ENCODE results near the gene MTIF2.
"Not testable (repeated sequence)": the region's sequence is repeated elsewhere in the genome, so short reads cannot be mapped to it uniquely, and the experiment has no call there.

Gene MTIF2

GRCh38 chr2:55268907-55269644 lies at the start of gene MTIF2:
MTIF2 (minus strand) TSS chr2:55269231; CDS start chr2:55263858, 5,373 bp downstream.
- Histone ChIP-seq H3K36me3 (ENCODE audit: insufficient read depth, low read length) (peaks cover 17% of the 10 kb centered on the region), H3K4me3 (ENCODE audit: low read length) (peak within 1 kb of the TSS; percentile 57), H3K9me3 (ENCODE audit: low read length) (no peaks in the 10 kb centered on the region), H2AFZ (ENCODE audit: low read depth, low read length) (peak within 1 kb of the TSS; percentile 99), H3K27me3 (ENCODE audit: insufficient read depth, low read length) (no peaks in the 10 kb centered on the region), H3K4me1 (ENCODE audit: insufficient read depth, low read length) (peaks cover 10% of the 10 kb centered on the region)

GRCh38 chr2:55314985-55315384 lies 46.0 kb upstream of the MTIF2 start:
- Histone ChIP-seq H3K4me3 (ENCODE audit: low read length) (no peak overlapping the region), H3K9me3 (ENCODE audit: low read length) (no peaks in the 10 kb centered on the region), H3K36me3 (ENCODE audit: insufficient read depth, low read length) (peaks cover 85% of the 10 kb centered on the region), H3K4me1 (ENCODE audit: insufficient read depth, low read length) (no peaks in the 10 kb centered on the region), H3K27me3 (ENCODE audit: insufficient read depth, low read length) (no peaks in the 10 kb centered on the region), H2AFZ (ENCODE audit: low read depth, low read length) (no peak overlapping the region)

GRCh38 chr2:55311444-55311870 lies 42.4 kb upstream of the MTIF2 start:
- H3K4me1 ChIP-seq (ENCODE audit: insufficient read depth, low read length), result no peaks in the 10 kb centered on the region
- no peaks in the 10 kb centered on the region for H3K9me3 ChIP-seq (ENCODE audit: low read length)
- no peak overlapping the region for H2AFZ ChIP-seq (ENCODE audit: low read depth, low read length)
- no peaks in the 10 kb centered on the region for H3K27me3 ChIP-seq (ENCODE audit: insufficient read depth, low read length)
- peaks cover 75% of the 10 kb centered on the region for H3K36me3 ChIP-seq (ENCODE audit: insufficient read depth, low read length)
- H3K4me3 ChIP-seq (ENCODE audit: low read length), result no peak overlapping the region

GRCh38 chr2:55309446-55309845 lies 40.4 kb upstream of the MTIF2 start:
- H3K4me1 ChIP-seq (ENCODE audit: insufficient read depth, low read length), result no peaks in the 10 kb centered on the region
- no peaks in the 10 kb centered on the region for H3K9me3 ChIP-seq (ENCODE audit: low read length)
- no peaks in the 10 kb centered on the region for H3K27me3 ChIP-seq (ENCODE audit: insufficient read depth, low read length)
- H3K36me3 ChIP-seq (ENCODE audit: insufficient read depth, low read length), result peaks cover 67% of the 10 kb centered on the region
- H3K4me3 ChIP-seq (ENCODE audit: low read length), result no peak overlapping the region
- no peak overlapping the region for H2AFZ ChIP-seq (ENCODE audit: low read depth, low read length)

GRCh38 chr2:55302241-55302640 lies 33.2 kb upstream of the MTIF2 start:
- Histone ChIP-seq H3K27me3 (ENCODE audit: insufficient read depth, low read length) (no peaks in the 10 kb centered on the region), H3K4me1 (ENCODE audit: insufficient read depth, low read length) (no peaks in the 10 kb centered on the region), H2AFZ (ENCODE audit: low read depth, low read length) (no peak overlapping the region), H3K4me3 (ENCODE audit: low read length) (no peak overlapping the region), H3K36me3 (ENCODE audit: insufficient read depth, low read length) (peaks cover 60% of the 10 kb centered on the region), H3K9me3 (ENCODE audit: low read length) (no peaks in the 10 kb centered on the region)

GRCh38 chr2:55301277-55301676 lies 32.2 kb upstream of the MTIF2 start:
- no peak overlapping the region for H3K4me3 ChIP-seq (ENCODE audit: low read length)
- H3K36me3 ChIP-seq (ENCODE audit: insufficient read depth, low read length), result peaks cover 57% of the 10 kb centered on the region
- no peak overlapping the region for H2AFZ ChIP-seq (ENCODE audit: low read depth, low read length)
- H3K27me3 ChIP-seq (ENCODE audit: insufficient read depth, low read length), result no peaks in the 10 kb centered on the region
- no peaks in the 10 kb centered on the region for H3K9me3 ChIP-seq (ENCODE audit: low read length)
- H3K4me1 ChIP-seq (ENCODE audit: insufficient read depth, low read length), result no peaks in the 10 kb centered on the region

- H3K36me3 ChIP-seq (ENCODE audit: insufficient read depth, low read length), result peaks cover 61% of the 10 kb centered on the region
- no peaks in the 10 kb centered on the region for H3K4me1 ChIP-seq (ENCODE audit: insufficient read depth, low read length)
- no peak overlapping the region for H3K4me3 ChIP-seq (ENCODE audit: low read length)
- no peaks in the 10 kb centered on the region for H3K27me3 ChIP-seq (ENCODE audit: insufficient read depth, low read length)
- no peaks in the 10 kb centered on the region for H3K9me3 ChIP-seq (ENCODE audit: low read length)
- H2AFZ ChIP-seq (ENCODE audit: low read depth, low read length), result no peak overlapping the region
Observed at GRCh38 chr2:55296393-55296792, 27.4 kb upstream of the MTIF2 start.

GRCh38 chr2:55283083-55283482 lies 14.1 kb upstream of the MTIF2 start:
- peaks cover 6% of the 10 kb centered on the region for H3K9me3 ChIP-seq (ENCODE audit: low read length)
- H3K4me3 ChIP-seq (ENCODE audit: low read length), result no peak overlapping the region
- H3K4me1 ChIP-seq (ENCODE audit: insufficient read depth, low read length), result peaks cover 9% of the 10 kb centered on the region
- H2AFZ ChIP-seq (ENCODE audit: low read depth, low read length), result no peak overlapping the region
- no peaks in the 10 kb centered on the region for H3K27me3 ChIP-seq (ENCODE audit: insufficient read depth, low read length)
- H3K36me3 ChIP-seq (ENCODE audit: insufficient read depth, low read length), result peaks cover 19% of the 10 kb centered on the region

GRCh38 chr2:55282110-55282917 lies 13.3 kb upstream of the MTIF2 start:
- Histone ChIP-seq H3K4me1 (ENCODE audit: insufficient read depth, low read length) (peaks cover 9% of the 10 kb centered on the region), H3K9me3 (ENCODE audit: low read length) (peaks cover 6% of the 10 kb centered on the region), H3K27me3 (ENCODE audit: insufficient read depth, low read length) (no peaks in the 10 kb centered on the region), H3K4me3 (ENCODE audit: low read length) (no peak overlapping the region), H2AFZ (ENCODE audit: low read depth, low read length) (no peak overlapping the region), H3K36me3 (ENCODE audit: insufficient read depth, low read length) (peaks cover 15% of the 10 kb centered on the region)

GRCh38 chr2:55280851-55281546 lies 12.0 kb upstream of the MTIF2 start:
- H3K4me1 ChIP-seq (ENCODE audit: insufficient read depth, low read length); H2AFZ ChIP-seq (ENCODE audit: low read depth, low read length); H3K9me3 ChIP-seq (ENCODE audit: low read length); H3K4me3 ChIP-seq (ENCODE audit: low read length); H3K27me3 ChIP-seq (ENCODE audit: insufficient read depth, low read length): not testable (repeated sequence)
- H3K36me3 ChIP-seq (ENCODE audit: insufficient read depth, low read length), result peaks cover 13% of the 10 kb centered on the region

GRCh38 chr2:55279859-55280424 lies 10.9 kb upstream of the MTIF2 start:
- H3K4me3 ChIP-seq (ENCODE audit: low read length); H3K4me1 ChIP-seq (ENCODE audit: insufficient read depth, low read length); H3K27me3 ChIP-seq (ENCODE audit: insufficient read depth, low read length); H3K9me3 ChIP-seq (ENCODE audit: low read length): not testable (repeated sequence)
- Histone ChIP-seq H2AFZ (ENCODE audit: low read depth, low read length) (peak overlapping the region; percentile 10), H3K36me3 (ENCODE audit: insufficient read depth, low read length) (peaks cover 10% of the 10 kb centered on the region)

- H3K4me3 ChIP-seq (ENCODE audit: low read length), result peak overlapping the region; percentile 25
- not testable (repeated sequence) for H3K27me3 ChIP-seq (ENCODE audit: insufficient read depth, low read length); H3K4me1 ChIP-seq (ENCODE audit: insufficient read depth, low read length); H3K9me3 ChIP-seq (ENCODE audit: low read length)
- H2AFZ ChIP-seq (ENCODE audit: low read depth, low read length), result peak overlapping the region; percentile 46
- peaks cover 10% of the 10 kb centered on the region for H3K36me3 ChIP-seq (ENCODE audit: insufficient read depth, low read length)
Observed at GRCh38 chr2:55279214-55279835, 10.3 kb upstream of the MTIF2 start.
